Astrocyte of the cerebellum (primary cell): ENCODE measurements around the gene FBXO38.

Source experiments
- DNase-seq: peaks from one replicate; pipeline ENCODE4 v3.0.0-alpha.2; 2011; ENCODE audit warnings: low read depth
- H3K4me3 ChIP-seq: 2 replicates; pipeline ENCODE4 v1.5.1; 2011; ENCODE audit warnings: mild to moderate bottlenecking, low read depth, low read length, moderate library complexity
- CTCF ChIP-seq: IDR thresholded peaks from 2 replicates; pipeline ENCODE4 v1.5.1; 2012; ENCODE audit warnings: low read length, low read depth, moderate library complexity, mild to moderate bottlenecking; ENCODE audit errors: missing control alignments
- in situ Hi-C: cut with HindIII; loops from 2 replicates; pipeline ENCODE4 v1.10.0; 2017; ENCODE audit warnings: low sequenced_read_pairs

FBXO38 gene

GRCh38 chr5:148483750-148484149 lies 100.0 kb downstream of the FBXO38 start:
- no peak for DNase-seq
- H3K4me3 ChIP-seq: no peak overlapping the region
- in situ Hi-C loops: no loop called here

GRCh38 chr5:148484651-148485050 lies 100.9 kb downstream of the FBXO38 start:
- no peak overlapping the region for H3K4me3 ChIP-seq
- TF ChIP-seq CTCF: no peak
- in situ Hi-C loops: no loop called here
- no peak for DNase-seq

More at GRCh38 chr5:148483750-148484149, 100.0 kb downstream of the FBXO38 start:
- no peak for TF ChIP-seq CTCF

- in situ Hi-C loops: no loop called here
- TF ChIP-seq CTCF: no peak
Observed at GRCh38 chr5:148486456-148486855, 102.7 kb downstream of the FBXO38 start.

GRCh38 chr5:148488757-148489156 lies 105.0 kb downstream of the FBXO38 start:
- in situ Hi-C loops: no loop called here
- TF ChIP-seq CTCF: no peak
- H3K4me3 ChIP-seq: no peak overlapping the region
- no peak for DNase-seq

More at GRCh38 chr5:148486456-148486855, 102.7 kb downstream of the FBXO38 start:
- H3K4me3 ChIP-seq: no peak overlapping the region
- DNase-seq: no peak

GRCh38 chr5:148491015-148491792 lies 107.4 kb downstream of the FBXO38 start:
- no peak for DNase-seq
- no peak for TF ChIP-seq CTCF
- H3K4me3 ChIP-seq: no peak overlapping the region
- in situ Hi-C loops: loop anchor here (5.0 kb wide), 1 partner anchor 519 kb away; no protein-coding TSS in a partner anchor

GRCh38 chr5:148491793-148492184 lies 108.0 kb downstream of the FBXO38 start:
- no peak for DNase-seq
- H3K4me3 ChIP-seq: no peak overlapping the region

More at GRCh38 chr5:148491793-148492184, 108.0 kb downstream of the FBXO38 start:
- in situ Hi-C loops: loop anchor here (5.0 kb wide), 1 partner anchor 519 kb away; no protein-coding TSS in a partner anchor
- no peak for TF ChIP-seq CTCF
